Loucy (cell line): ENCODE measurements around the gene UBE2O.

Experiments used
- H2AFZ ChIP-seq: fragments of 200-600 bp; sonication (generic); 2 replicates; pipeline ENCODE4 v1.6.0; 2016; ENCODE audit warnings: antibody characterized with exemption, mild to moderate bottlenecking, low read length, moderate library complexity
- H3F3A ChIP-seq: fragments of 200-600 bp; 2 replicates; pipeline ENCODE4 v1.6.0; 2016; ENCODE audit warnings: antibody characterized with exemption, low read depth, mild to moderate bottlenecking
- H3K27me3 ChIP-seq: fragments of 200-600 bp; sonication (generic); 2 replicates; pipeline ENCODE4 v1.6.1; 2014; ENCODE audit warnings: low read length, mild to moderate bottlenecking; ENCODE audit not compliant: insufficient read depth, poor library complexity, severe bottlenecking
- H3K36me3 ChIP-seq: fragments of 200-600 bp; sonication (generic); 2 replicates; pipeline ENCODE4 v1.6.1; 2016; ENCODE audit warnings: low read length; ENCODE audit not compliant: insufficient read depth
- H3K4me1 ChIP-seq: fragments of 200-600 bp; sonication (generic); 2 replicates; pipeline ENCODE4 v1.5.1; 2014; ENCODE audit warnings: low read length, mild to moderate bottlenecking; ENCODE audit not compliant: insufficient read depth, poor library complexity, severe bottlenecking
- H3K4me2 ChIP-seq: fragments of 200-600 bp; sonication (generic); 2 replicates; pipeline ENCODE4 v1.6.0; 2014; ENCODE audit warnings: antibody characterized with exemption, low read length, low read depth, mild to moderate bottlenecking; ENCODE audit not compliant: poor library complexity, severe bottlenecking
- H3K4me3 ChIP-seq: fragments of 200-600 bp; sonication (generic); 2 replicates; pipeline ENCODE4 v1.5.1; 2014; ENCODE audit warnings: low read length, mild to moderate bottlenecking, mixed read lengths; ENCODE audit not compliant: poor library complexity, severe bottlenecking
- H3K79me2 ChIP-seq: fragments of 200-600 bp; sonication (generic); 2 replicates; pipeline ENCODE4 v1.6.1; 2014; ENCODE audit warnings: low read length; ENCODE audit not compliant: insufficient read depth
- H3K9ac ChIP-seq: fragments of 200-600 bp; sonication (generic); 2 replicates; pipeline ENCODE4 v1.6.0; 2014; ENCODE audit warnings: mild to moderate bottlenecking, low read depth, low read length, moderate library complexity; ENCODE audit not compliant: poor library complexity, severe bottlenecking
- H3K9me2 ChIP-seq: fragments of 200-600 bp; sonication (generic); replicated peaks from 2 replicates; pipeline ENCODE4 v1.6.1; 2016; ENCODE audit warnings: low read depth, low read length, mixed read lengths
- H3K9me3 ChIP-seq: fragments of 200-600 bp; sonication (generic); 2 replicates; pipeline ENCODE4 v1.6.1; 2014; ENCODE audit warnings: mild to moderate bottlenecking, antibody characterized with exemption, low read length, low read depth; ENCODE audit not compliant: insufficient read depth
- H4K20me1 ChIP-seq: fragments of 200-600 bp; sonication (generic); 2 replicates; pipeline ENCODE4 v1.6.0; 2014; ENCODE audit warnings: antibody characterized with exemption, low read length, mild to moderate bottlenecking; ENCODE audit not compliant: insufficient read depth, poor library complexity, severe bottlenecking
- EZH2phosphoT487 ChIP-seq: fragments of 200-600 bp; IDR thresholded peaks from 2 replicates; pipeline ENCODE4 v1.6.1; 2018; ENCODE audit warnings: antibody characterized with exemption, mild to moderate bottlenecking, moderate library complexity, borderline replicate concordance
- TF ChIP-seq, protein P1 (sequence below): fragments of 200-600 bp; sonication (generic); conservative IDR thresholded peaks from 2 replicates; pipeline ENCODE4 v1.5.1; 2014; ENCODE audit warnings: mild to moderate bottlenecking, antibody characterized with exemption, low read length

Gene UBE2O

DNA sequence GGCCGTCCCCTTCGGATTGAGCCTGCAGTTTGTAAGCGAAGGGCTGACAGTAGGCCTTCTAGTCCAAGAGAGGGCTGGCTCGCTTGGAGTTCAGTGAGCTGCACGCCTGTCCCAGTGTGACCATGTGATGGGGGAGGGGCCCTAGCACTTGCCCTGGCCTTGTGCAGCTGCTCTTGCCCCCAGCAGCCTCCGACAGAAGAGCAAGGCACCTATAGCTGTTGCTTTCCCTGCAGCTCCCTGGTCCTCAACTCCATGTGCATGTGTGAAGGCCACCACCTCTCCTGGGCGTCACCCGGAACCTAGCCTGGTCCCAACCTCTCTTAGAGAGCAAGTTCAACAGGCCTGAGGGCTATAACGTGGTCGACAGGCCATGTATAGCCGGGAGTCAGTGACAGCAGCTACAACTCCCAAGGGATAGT is 62.9 kb downstream of the UBE2O start:
- TF ChIP-seq EZH2phosphoT487: no peak
- TF ChIP-seq, protein P1, sequence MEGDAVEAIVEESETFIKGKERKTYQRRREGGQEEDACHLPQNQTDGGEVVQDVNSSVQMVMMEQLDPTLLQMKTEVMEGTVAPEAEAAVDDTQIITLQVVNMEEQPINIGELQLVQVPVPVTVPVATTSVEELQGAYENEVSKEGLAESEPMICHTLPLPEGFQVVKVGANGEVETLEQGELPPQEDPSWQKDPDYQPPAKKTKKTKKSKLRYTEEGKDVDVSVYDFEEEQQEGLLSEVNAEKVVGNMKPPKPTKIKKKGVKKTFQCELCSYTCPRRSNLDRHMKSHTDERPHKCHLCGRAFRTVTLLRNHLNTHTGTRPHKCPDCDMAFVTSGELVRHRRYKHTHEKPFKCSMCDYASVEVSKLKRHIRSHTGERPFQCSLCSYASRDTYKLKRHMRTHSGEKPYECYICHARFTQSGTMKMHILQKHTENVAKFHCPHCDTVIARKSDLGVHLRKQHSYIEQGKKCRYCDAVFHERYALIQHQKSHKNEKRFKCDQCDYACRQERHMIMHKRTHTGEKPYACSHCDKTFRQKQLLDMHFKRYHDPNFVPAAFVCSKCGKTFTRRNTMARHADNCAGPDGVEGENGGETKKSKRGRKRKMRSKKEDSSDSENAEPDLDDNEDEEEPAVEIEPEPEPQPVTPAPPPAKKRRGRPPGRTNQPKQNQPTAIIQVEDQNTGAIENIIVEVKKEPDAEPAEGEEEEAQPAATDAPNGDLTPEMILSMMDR: no peak
- no peak overlapping the region for H2AFZ ChIP-seq
- H3K36me3 ChIP-seq: peaks cover 27% of the 10 kb centered on the region; the same call in 1 of the 2 replicates
- no peaks in the 10 kb centered on the region for H3K27me3 ChIP-seq
- H3K79me2 ChIP-seq: no peaks in the 10 kb centered on the region
- no peaks in the 10 kb centered on the region for H3K9me2 ChIP-seq
- H3K4me1 ChIP-seq: peaks cover 4% of the 10 kb centered on the region
- no peak overlapping the region for H3K4me3 ChIP-seq
- no peak overlapping the region for H3K9ac ChIP-seq
- H3K4me2 ChIP-seq: no peak overlapping the region
- peaks cover 4% of the 10 kb centered on the region; the same call in 1 of the 2 replicates for H3F3A ChIP-seq
- no peaks in the 10 kb centered on the region for H3K9me3 ChIP-seq
- no peaks in the 10 kb centered on the region for H4K20me1 ChIP-seq

DNA sequence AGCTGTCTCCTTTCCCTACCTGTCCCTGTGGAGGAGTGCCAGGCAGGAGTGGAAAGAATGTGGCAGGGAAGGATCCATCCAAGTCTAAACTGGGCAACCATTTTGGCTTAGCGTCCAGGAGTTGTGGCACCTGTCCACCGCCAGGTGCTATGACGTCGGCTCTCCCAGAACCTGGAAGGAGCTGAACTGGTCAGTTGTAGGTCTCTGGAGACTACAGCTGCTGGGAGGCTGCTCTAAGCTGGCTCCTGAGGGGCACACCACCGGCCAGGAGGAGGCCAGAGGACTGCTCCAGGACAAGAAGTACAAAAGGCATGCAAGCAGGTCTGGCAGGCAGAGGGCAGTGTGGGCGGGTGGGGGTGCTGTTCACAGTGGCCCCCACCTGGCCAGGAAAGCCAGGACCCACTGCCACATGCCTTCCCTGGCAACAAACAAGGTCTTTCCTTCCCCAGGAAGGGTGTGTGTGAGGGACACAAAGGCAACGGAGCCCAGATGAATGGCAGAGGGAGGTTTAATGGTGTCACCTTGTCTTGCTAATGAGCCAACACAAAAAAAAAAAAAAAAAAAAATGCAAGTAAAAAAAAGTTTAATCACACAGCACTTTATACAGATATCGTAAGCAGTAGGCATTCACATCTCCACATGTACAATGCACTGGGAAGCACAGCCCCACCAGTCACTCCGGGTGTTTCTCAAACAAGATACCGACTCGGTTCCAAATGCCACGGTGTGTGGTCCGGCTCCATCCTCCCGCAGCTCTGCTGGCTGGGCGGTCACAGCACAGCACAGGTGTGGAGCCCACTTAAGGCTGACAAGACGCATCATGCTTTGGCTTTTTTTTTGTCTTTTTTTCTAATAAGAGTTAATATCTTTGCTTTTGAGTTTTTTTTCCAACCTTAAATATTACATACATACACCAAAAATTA is 63.7 kb downstream of the UBE2O start:
- no peaks in the 10 kb centered on the region for H3K9me2 ChIP-seq
- H2AFZ ChIP-seq: no peak overlapping the region
- H3F3A ChIP-seq: peaks cover 4% of the 10 kb centered on the region; the same call in 1 of the 2 replicates
- H3K79me2 ChIP-seq: no peaks in the 10 kb centered on the region
- H3K4me2 ChIP-seq: no peak overlapping the region
- no peaks in the 10 kb centered on the region for H3K9me3 ChIP-seq
- TF ChIP-seq, protein P1: no peak
- no peak for TF ChIP-seq EZH2phosphoT487
- H3K36me3 ChIP-seq: peaks cover 23% of the 10 kb centered on the region; the same call in 1 of the 2 replicates
- H3K27me3 ChIP-seq: no peaks in the 10 kb centered on the region
- H3K4me3 ChIP-seq: no peak overlapping the region
- H4K20me1 ChIP-seq: no peaks in the 10 kb centered on the region
- H3K4me1 ChIP-seq: peaks cover 6% of the 10 kb centered on the region
- H3K9ac ChIP-seq: no peak overlapping the region

DNA sequence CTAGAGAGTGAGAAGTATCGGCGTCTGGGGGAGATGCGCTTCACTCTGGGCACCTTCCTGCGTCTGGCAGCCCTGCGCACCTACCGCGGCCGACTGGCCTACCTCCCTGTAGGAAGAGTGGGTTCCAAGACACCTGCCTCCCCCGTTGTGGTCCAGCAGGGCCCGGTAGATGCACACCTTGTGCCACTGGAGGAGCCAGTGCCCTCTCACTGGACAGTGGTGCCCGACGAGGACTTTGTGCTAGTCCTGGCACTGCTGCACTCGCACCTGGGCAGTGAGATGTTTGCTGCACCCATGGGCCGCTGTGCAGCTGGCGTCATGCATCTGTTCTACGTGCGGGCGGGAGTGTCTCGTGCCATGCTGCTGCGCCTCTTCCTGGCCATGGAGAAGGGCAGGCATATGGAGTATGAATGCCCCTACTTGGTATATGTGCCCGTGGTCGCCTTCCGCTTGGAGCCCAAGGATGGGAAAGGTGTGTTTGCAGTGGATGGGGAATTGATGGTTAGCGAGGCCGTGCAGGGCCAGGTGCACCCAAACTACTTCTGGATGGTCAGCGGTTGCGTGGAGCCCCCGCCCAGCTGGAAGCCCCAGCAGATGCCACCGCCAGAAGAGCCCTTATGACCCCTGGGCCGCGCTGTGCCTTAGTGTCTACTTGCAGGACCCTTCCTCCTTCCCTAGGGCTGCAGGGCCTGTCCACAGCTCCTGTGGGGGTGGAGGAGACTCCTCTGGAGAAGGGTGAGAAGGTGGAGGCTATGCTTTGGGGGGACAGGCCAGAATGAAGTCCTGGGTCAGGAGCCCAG is 65.8 kb downstream of the UBE2O start:
- H3K27me3 ChIP-seq: no peaks in the 10 kb centered on the region
- no peak overlapping the region for H3K4me3 ChIP-seq
- no peaks in the 10 kb centered on the region for H4K20me1 ChIP-seq
- H3K9ac ChIP-seq: no peak overlapping the region
- peaks cover 18% of the 10 kb centered on the region for H3K4me1 ChIP-seq
- H3K9me3 ChIP-seq: no peaks in the 10 kb centered on the region
- H3K79me2 ChIP-seq: no peaks in the 10 kb centered on the region
- H3K36me3 ChIP-seq: peaks cover 14% of the 10 kb centered on the region; the same call in 1 of the 2 replicates
- H3K4me2 ChIP-seq: no peak overlapping the region
- TF ChIP-seq EZH2phosphoT487: no peak
- TF ChIP-seq, protein P1: no peak
- no peaks in the 10 kb centered on the region for H3K9me2 ChIP-seq
- H2AFZ ChIP-seq: no peak overlapping the region
- peaks cover 4% of the 10 kb centered on the region; the same call in 1 of the 2 replicates for H3F3A ChIP-seq
